Stimulated activated CD8-positive, alpha-beta memory T cell treated with anti-CD3 and anti-CD28 coated beads, Interleukin-15, amount 100 ng/mL, for 4 hours (primary cell): ENCODE measurements around the gene SCAI.
"Not testable (repeated sequence)": the region's sequence is repeated elsewhere in the genome, so short reads cannot be mapped to it uniquely, and the experiment has no call there.

Experiments used
- DNase-seq, 2 donors: peaks; one replicate each; pipeline ENCODE4 v3.0.0-alpha.2; 2020; ENCODE audit warnings: low read depth in 2 of 2

The SCAI gene

GRCh38 chr9:124947727-124948391, 195.5 kb downstream of the SCAI start:
- no peak for DNase-seq

GRCh38 chr9:124946167-124946566, 197.2 kb downstream of the SCAI start:
- DNase-seq: no peak

- DNase-seq: peak; percentile 20 to 27
Observed at GRCh38 chr9:124941679-124942561, 201.4 kb downstream of the SCAI start.

GRCh38 chr9:124940894-124941678, 202.2 kb downstream of the SCAI start, which contains the start of gene GOLGA1:
TSS of gene GOLGA1 (minus strand) at chr9:124941083. CDS start at chr9:124938711, 2,372 bp downstream.
- DNase-seq: peak; percentile 82 to 85

- no peak for DNase-seq
Observed at GRCh38 chr9:124940521-124940893, 202.8 kb downstream of the SCAI start.

GRCh38 chr9:124939944-124940343, 203.4 kb downstream of the SCAI start:
- DNase-seq: no peak

GRCh38 chr9:124934290-124934689, 209.0 kb downstream of the SCAI start:
- DNase-seq: no peak

GRCh38 chr9:124932333-124932732, 211.0 kb downstream of the SCAI start:
- DNase-seq: no peak

- no peak for DNase-seq
Observed at GRCh38 chr9:124929464-124929863, 213.9 kb downstream of the SCAI start.

- DNase-seq: no peak
Observed at GRCh38 chr9:124928116-124928515, 215.2 kb downstream of the SCAI start.

- not testable (repeated sequence) for DNase-seq
Observed at GRCh38 chr9:124920394-124920793, 222.9 kb downstream of the SCAI start.

- no peak for DNase-seq
Observed at GRCh38 chr9:124914753-124915405, 228.4 kb downstream of the SCAI start.

- DNase-seq: no peak
Observed at GRCh38 chr9:124913378-124913777, 229.9 kb downstream of the SCAI start.

- no peak for DNase-seq
Observed at GRCh38 chr9:124911766-124912165, 231.6 kb downstream of the SCAI start.

GRCh38 chr9:124908098-124908497, 235.2 kb downstream of the SCAI start:
- no peak for DNase-seq

- no peak for DNase-seq
Observed at GRCh38 chr9:124906966-124907365, 236.4 kb downstream of the SCAI start.

- DNase-seq: no peak
Observed at GRCh38 chr9:124899845-124900244, 243.5 kb downstream of the SCAI start.

GRCh38 chr9:124897570-124898460, 245.5 kb downstream of the SCAI start:
- DNase-seq: no peak

GRCh38 chr9:124894741-124895170, 248.6 kb downstream of the SCAI start:
- DNase-seq: no peak

- no peak for DNase-seq
Observed at GRCh38 chr9:124894035-124894740, 249.1 kb downstream of the SCAI start.
